Measurements from ENCODE around the gene ITGAE. TPM values are rescaled to one million over a fixed set of nuclear protein-coding genes. Genes with fewer than 3 reads are reported as not detected.

ITGAE gene
- total RNA-seq, 1 experiment from 2014 or later = 60.2 TPM

DNA sequence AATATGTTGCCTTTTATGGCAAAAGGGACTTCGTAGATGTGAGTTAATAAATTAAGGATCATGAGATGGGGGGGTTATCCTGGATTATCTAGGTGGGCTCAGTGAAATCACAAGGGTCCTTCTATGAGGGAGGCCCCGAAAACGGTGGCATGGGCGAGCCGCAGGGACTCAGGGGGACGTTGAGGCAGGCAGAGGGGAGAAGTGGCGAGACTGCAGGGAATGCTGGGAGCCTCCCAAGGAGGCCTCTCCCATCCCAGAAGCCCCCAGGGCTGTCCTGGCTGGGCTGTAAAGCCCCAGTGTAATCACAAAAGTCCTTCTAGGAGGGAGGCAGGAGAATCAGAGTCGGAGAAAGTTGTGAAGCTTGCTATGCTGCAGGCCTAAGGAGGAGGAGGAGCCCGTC lies 35.0 kb downstream of the ITGAE start:
- intact Hi-C loops (cut with micrococcal nuclease; ENCODE audit: unreplicated experiment) = no loop called here
- no TSS peak for BruUV-seq (replicated peaks)
- Histone ChIP-seq H3K27ac (ENCODE audit: low read depth, low read length, poor library complexity, severe bottlenecking) (no peak overlapping the region), H3K4me1 (ENCODE audit: insufficient read depth, low read length, poor library complexity, severe bottlenecking) (no peaks in the 10 kb centered on the region), H3K27me3 (replicated peaks; ENCODE audit: insufficient read depth, low read depth, low read length, poor library complexity) (no peaks in the 10 kb centered on the region), H3K36me3 (ENCODE audit: insufficient read depth, low read length, poor library complexity, severe bottlenecking) (no peaks in the 10 kb centered on the region), H3K9me3 (ENCODE audit: low read depth, low read length, poor library complexity, severe bottlenecking) (no peaks in the 10 kb centered on the region), H3K4me3 (ENCODE audit: low read depth, low read length, poor library complexity, severe bottlenecking) (no peak overlapping the region)
- TF ChIP-seq CTCF (conservative IDR thresholded peaks at IDR 0.05; ENCODE audit: low read depth, low read length) (no peak), EZH2 (IDR thresholded peaks at IDR 0.05; ENCODE audit: borderline replicate concordance, low read depth, low read length, poor library complexity, severe bottlenecking) (no peak)
- CTCF ChIA-PET = interaction anchor here (1.0 kb wide), 1 partner anchor 28 kb away, joined by 5 read pairs; no protein-coding TSS in a partner anchor
- no peak for DNase-seq (ENCODE audit: low spot score)
- POLR2A ChIA-PET (ENCODE audit: low non-redundant PET) = no interaction called here

GRCh38 chr17:3763777-3764170 lies 37.2 kb downstream of the ITGAE start:
- TF ChIP-seq CTCF (conservative IDR thresholded peaks at IDR 0.05; ENCODE audit: low read depth, low read length) = no peak
- no peak for TF ChIP-seq EZH2 (IDR thresholded peaks at IDR 0.05; ENCODE audit: borderline replicate concordance, low read depth, low read length, poor library complexity, severe bottlenecking)
- H3K27me3 ChIP-seq (replicated peaks; ENCODE audit: insufficient read depth, low read depth, low read length, poor library complexity) = no peaks in the 10 kb centered on the region
- no peak overlapping the region for H3K27ac ChIP-seq (ENCODE audit: low read depth, low read length, poor library complexity, severe bottlenecking)
- ChIA-PET POLR2A (ENCODE audit: low non-redundant PET) (no interaction called here), CTCF (no interaction called here)
- H3K4me1 ChIP-seq (ENCODE audit: insufficient read depth, low read length, poor library complexity, severe bottlenecking) = no peaks in the 10 kb centered on the region
- intact Hi-C loops (cut with micrococcal nuclease; ENCODE audit: unreplicated experiment) = no loop called here
- no peaks in the 10 kb centered on the region for H3K36me3 ChIP-seq (ENCODE audit: insufficient read depth, low read length, poor library complexity, severe bottlenecking)
- DNase-seq (ENCODE audit: low spot score) = no peak
- no TSS peak for BruUV-seq (replicated peaks)
- no peak overlapping the region for H3K4me3 ChIP-seq (ENCODE audit: low read depth, low read length, poor library complexity, severe bottlenecking)
- H3K9me3 ChIP-seq (ENCODE audit: low read depth, low read length, poor library complexity, severe bottlenecking) = no peaks in the 10 kb centered on the region

DNA sequence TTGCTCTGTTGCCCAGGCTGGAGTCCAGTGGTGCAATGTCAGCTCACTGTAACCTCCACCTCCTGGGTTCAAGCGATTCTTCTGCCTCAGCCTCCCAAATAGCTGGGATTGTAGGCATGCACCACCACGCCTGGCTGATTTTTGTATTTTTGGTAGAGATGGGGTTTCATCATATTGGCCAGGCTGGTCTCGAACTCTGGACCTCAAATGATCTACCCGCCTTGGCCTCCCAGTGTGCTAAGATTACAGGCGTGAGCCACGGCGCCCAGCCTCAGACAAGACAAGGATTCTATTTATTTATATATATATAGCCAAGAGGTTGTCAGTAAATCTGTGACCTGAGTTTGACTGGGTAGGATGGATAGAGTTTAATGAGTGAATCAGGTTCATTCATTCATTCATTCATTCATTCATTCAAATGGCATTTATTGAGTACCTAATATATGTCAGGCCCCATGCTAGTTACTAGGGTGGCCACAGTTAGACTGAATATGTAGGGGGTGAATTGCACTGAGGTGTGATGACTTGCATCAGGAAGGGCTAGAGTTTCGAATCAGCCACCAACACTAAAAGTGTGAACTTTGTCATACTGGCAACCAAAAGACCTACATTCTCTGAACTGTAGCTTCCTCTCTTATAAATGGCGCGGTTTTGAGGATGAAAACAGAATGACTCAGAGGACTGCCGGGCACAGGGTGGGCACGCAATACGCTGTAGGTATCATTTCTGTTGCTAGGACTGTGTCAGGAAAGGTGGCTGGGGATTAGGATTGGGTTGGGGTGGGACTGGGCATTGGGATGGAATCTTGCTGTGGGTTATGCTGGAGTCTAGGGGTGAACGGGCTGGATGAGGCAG lies 37.8 kb downstream of the ITGAE start:
- BruUV-seq (replicated peaks) = no TSS peak
- Histone ChIP-seq H3K4me3 (ENCODE audit: low read depth, low read length, poor library complexity, severe bottlenecking) (no peak overlapping the region), H3K9me3 (ENCODE audit: low read depth, low read length, poor library complexity, severe bottlenecking) (no peaks in the 10 kb centered on the region), H3K36me3 (ENCODE audit: insufficient read depth, low read length, poor library complexity, severe bottlenecking) (no peaks in the 10 kb centered on the region), H3K27me3 (replicated peaks; ENCODE audit: insufficient read depth, low read depth, low read length, poor library complexity) (no peaks in the 10 kb centered on the region), H3K27ac (ENCODE audit: low read depth, low read length, poor library complexity, severe bottlenecking) (no peak overlapping the region), H3K4me1 (ENCODE audit: insufficient read depth, low read length, poor library complexity, severe bottlenecking) (no peaks in the 10 kb centered on the region)
- no peak for TF ChIP-seq CTCF (conservative IDR thresholded peaks at IDR 0.05; ENCODE audit: low read depth, low read length)
- no peak for TF ChIP-seq EZH2 (IDR thresholded peaks at IDR 0.05; ENCODE audit: borderline replicate concordance, low read depth, low read length, poor library complexity, severe bottlenecking)
- DNase-seq (ENCODE audit: low spot score) = no peak
- POLR2A ChIA-PET (ENCODE audit: low non-redundant PET) = no interaction called here
- CTCF ChIA-PET = no interaction called here
- intact Hi-C loops (cut with micrococcal nuclease; ENCODE audit: unreplicated experiment) = no loop called here

Data from A673 (cell line).